GM19452 (cell line): ENCODE results near the gene NT5DC4.

Source experiments
- ATAC-seq: cut with Tn5 transposase; IDR thresholded peaks from one replicate; pipeline ENCODE4 v1.9.1; 2021; ENCODE audit not compliant: unreplicated experiment

Gene NT5DC4

DNA sequence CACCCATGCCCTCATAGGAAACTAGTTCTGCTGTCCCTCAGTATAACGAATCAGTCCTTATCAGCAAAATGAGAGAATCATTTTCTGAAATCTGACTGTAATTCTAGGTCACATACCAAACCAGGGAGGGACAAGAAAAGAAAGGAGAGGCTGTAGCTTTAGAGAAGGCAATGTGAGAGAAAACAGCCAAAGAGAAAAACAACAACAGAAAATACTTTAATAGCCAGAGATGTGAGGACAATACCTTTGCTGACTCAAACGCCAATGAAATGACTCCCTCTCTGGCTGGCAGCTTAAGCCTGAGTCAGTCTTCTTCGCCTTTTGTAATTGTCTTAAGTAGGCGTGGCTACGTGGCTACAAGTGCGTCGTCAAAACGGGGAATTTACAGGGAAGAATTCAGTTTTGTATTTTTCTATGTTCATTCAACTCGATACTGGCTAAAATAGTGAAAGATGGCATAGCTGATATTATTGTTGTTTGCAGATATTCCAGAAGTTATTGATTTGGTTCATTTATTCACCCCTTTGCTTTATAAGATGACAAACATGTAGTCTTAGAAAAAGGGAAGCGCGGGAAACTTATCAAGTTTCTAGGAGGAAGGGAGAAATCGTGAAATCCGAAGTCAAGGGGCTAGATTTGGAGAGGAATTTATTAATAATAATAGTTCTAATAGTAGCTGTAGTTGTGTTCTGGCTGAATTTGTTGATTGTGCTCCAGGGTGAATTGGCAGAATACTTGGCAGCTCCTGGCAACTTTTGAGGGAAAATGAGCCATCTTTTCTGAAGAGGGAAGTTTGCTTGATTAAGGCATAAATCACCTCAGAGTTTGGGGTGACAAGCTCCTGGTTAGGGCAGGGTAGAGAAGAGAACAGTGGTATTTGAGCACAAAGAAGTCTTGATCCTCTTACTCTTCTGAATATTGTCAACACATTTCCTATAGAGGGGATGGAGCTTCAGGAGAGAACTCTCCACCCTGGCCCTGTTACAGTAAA lies 63.7 kb downstream of the NT5DC4 start, which contains the start of gene IL1A:
Gene IL1A (minus strand): TSS at position 295 of the 991 bp plus-strand sequence. CDS start 723 bp downstream, outside the sequence.
- ATAC-seq = no peak

DNA sequence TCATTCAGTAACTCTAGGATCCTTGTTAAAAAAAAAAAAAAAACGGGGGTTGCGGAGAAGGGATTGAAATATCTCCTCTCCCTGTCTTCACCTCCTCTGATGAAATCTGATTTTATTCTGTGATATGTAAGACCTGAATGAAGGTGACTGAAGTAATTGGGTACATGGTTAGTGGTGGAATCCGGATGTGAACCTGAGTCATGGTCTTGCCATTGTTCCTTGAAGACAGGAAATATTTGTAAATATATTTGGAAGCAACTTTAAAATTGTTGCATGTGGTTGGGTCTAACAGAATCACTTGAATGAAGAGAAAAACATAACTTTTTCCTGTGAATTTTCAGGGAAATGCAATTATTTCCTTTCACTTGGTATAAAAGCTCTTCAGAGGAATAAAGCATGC lies 66.5 kb downstream of the NT5DC4 start:
- ATAC-seq = no peak

DNA sequence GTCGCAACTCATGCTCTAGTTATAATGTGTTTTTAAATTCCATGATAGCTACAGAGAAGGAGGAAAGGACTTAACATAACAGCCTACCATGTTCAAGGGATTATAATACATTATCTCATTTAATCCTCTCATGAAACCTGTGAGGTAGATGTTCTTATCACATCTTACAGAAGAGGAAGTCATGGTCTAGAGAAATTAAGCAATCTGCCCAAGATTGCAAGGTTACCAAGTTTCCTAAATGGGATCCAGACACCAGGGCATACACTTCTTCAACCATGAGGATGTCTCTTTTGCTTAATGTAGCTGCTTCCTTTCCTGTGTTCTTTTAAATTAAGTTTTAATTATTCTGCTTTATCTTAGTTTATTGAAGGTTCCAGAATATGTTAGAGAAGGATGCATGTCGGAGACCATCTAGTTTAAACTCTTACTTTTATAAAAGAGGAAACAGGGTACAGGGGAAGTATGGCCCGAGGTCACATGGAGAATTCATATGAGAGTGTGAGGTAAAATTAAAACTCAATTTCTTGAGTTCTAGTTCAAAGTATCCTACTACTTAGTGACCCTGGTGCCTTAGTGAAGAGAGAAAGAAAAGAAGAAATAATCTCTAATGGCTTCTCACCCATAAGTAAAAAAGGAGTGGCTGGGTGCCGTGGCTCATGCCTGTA lies 67.0 kb downstream of the NT5DC4 start:
- ATAC-seq = no peak

DNA sequence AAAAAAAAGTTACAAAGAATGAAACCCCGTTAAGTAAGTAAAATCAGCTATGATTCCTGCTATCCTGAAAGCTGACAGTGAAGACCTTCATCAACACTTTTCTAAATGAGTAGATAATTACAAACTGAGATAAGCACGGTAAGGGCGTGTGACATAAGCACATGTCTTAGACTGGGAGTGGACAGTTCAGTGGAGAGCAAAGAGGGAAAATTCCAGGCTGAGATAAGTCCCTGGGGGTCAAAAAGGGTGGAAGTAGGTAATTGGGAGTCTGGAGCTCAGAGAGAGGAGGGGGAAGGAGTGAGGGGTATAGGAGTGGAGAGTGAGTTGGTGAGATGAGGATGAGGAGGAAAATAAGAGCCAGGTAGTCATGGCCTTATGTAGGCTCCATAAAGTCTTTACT lies 67.8 kb downstream of the NT5DC4 start:
- ATAC-seq = no peak
